Left ventricle myocardium inferior (tissue), 1 donor: Measurements from ENCODE around the gene WNK1. TPM values are rescaled to one million over a fixed set of nuclear protein-coding genes. Genes with fewer than 3 reads are reported as not detected.

ENCODE experiments used
- DNase-seq: peaks from one replicate; pipeline ENCODE4 v3.0.0-alpha.2; 2020
- H3K27ac ChIP-seq: fragments of 200-600 bp; replicated peaks from 2 replicates; pipeline ENCODE4 v1.8.0; 2021
- H3K27me3 ChIP-seq: fragments of 200-600 bp; 2 replicates; pipeline ENCODE4 v1.8.0; 2021; ENCODE audit warnings: low read depth
- H3K36me3 ChIP-seq: fragments of 200-600 bp; 2 replicates; pipeline ENCODE4 v1.8.0; 2021
- H3K4me1 ChIP-seq: fragments of 200-600 bp; 2 replicates; pipeline ENCODE4 v1.8.0; 2021
- H3K4me3 ChIP-seq: fragments of 200-600 bp; 2 replicates; pipeline ENCODE4 v1.8.0; 2021; ENCODE audit warnings: mild to moderate bottlenecking, moderate library complexity
- H3K9me3 ChIP-seq: fragments of 200-600 bp; replicated peaks from 2 replicates; pipeline ENCODE4 v1.8.0; 2021
- CTCF ChIP-seq: fragments of 200-600 bp; IDR thresholded peaks from 2 replicates; pipeline ENCODE4 v1.8.0; 2021; ENCODE audit warnings: antibody characterized with exemption, mild to moderate bottlenecking, borderline replicate concordance
- intact Hi-C: fragments of 100-400 bp; cut with micrococcal nuclease; formaldehyde crosslinking; loops from one replicate; pipeline ENCODE4 v1.11.0; 2022
- total RNA-seq: library from RNA; stranded (reverse); fragmentation: NEBNext Ultra II Directional; extraction: Animal tissue kit (Norgen Biotek cat#: 25700); gene quantifications from one replicate; pipeline ENCODE4 v1.2.1, GENCODE V29; 2021
- donor health status: DM: no; HTN: yes; CAD: no; lungs with severe emphysema.

Gene WNK1
- total RNA-seq, 1 donor from 2014 or later, result 289 TPM

GRCh38 chr12:753611-754472, 1.5 kb downstream of the WNK1 start:
- Histone ChIP-seq H3K27me3 (no peaks in the 10 kb centered on the region), H3K9me3 (no peaks in the 10 kb centered on the region), H3K4me3 (peak overlapping the region; percentile 92), H3K27ac (peak overlapping the region; percentile 99), H3K4me1 (peaks cover 85% of the 10 kb centered on the region), H3K36me3 (no peaks in the 10 kb centered on the region)
- TF ChIP-seq CTCF, result peak; percentile 29
- peak; percentile 50 for DNase-seq
- intact Hi-C loops, result loop anchor here (5.0 to 10.0 kb wide), 2 partner anchors 58 to 109 kb away; no protein-coding TSS in a partner anchor

DNA sequence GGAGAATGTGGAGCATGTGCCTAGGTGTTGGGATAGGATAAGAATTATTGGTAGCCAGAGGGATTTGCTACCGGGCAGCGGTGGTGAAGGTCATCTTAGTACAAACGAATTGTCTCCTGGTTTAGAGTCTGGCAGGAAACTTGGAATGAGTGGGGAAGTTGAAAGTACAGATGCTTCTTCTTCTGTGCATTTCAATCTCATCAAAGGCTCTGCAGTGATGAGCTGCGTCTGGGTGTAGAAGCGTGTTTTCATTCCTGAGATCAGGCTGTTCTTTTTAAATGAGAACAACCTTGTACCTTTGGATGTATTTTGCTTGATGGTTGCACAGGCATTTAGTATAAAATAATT, 2.1 kb downstream of the WNK1 start:
- intact Hi-C loops, result loop anchor here (5.0 to 10.0 kb wide), 2 partner anchors 58 to 110 kb away; no protein-coding TSS in a partner anchor
- no peak for DNase-seq
- H3K4me1 ChIP-seq, result peaks cover 91% of the 10 kb centered on the region

DNA sequence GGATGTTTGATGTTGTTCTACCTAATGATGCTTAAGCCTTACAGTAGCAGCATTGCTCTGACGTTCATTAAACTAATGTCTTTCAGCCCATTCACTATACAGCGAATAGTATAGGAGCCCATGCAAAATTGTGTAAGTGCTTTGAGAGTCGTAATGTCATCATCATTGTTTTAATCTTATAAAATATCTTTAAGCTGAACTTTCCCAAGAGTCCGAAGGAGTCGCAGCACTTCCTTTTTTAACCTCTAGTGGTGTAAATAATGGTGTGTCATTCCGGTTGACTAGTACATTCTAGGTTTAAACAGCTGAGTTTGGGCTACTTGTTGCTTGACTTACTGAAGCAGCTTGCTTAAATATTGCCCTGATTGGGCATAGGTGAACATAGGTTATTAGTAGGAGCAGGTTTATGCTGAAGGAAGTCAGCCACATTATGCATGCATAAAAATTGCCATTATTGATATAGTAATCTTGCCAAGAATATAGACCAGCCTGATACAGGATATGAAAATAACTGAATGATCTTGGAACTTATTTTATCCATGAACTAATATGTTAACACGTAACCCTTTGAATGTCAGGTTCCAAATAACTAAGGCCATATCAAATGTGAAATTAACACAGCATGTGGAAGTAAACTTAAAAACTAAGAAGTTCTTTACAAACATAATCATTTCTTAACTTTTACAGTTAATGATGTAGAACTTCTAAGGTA, 2.6 kb downstream of the WNK1 start:
- Histone ChIP-seq H3K27ac (peak overlapping the region; percentile 99), H3K27me3 (no peaks in the 10 kb centered on the region), H3K4me3 (peak overlapping the region; percentile 92), H3K9me3 (no peaks in the 10 kb centered on the region), H3K36me3 (no peaks in the 10 kb centered on the region), H3K4me1 (peaks cover 91% of the 10 kb centered on the region)
- peak; percentile 65 for TF ChIP-seq CTCF
- intact Hi-C loops, result loop anchor here (5.0 to 10.0 kb wide), 3 partner anchors 57 to 178 kb away; no protein-coding TSS in a partner anchor
- no peak for DNase-seq

More for the DNA sequence above, 2.1 kb downstream of the WNK1 start:
- H3K4me3 ChIP-seq, result peak overlapping the region; percentile 92
- no peaks in the 10 kb centered on the region for H3K27me3 ChIP-seq
- no peaks in the 10 kb centered on the region for H3K9me3 ChIP-seq
- no peak for TF ChIP-seq CTCF
- peak overlapping the region; percentile 99 for H3K27ac ChIP-seq
- no peaks in the 10 kb centered on the region for H3K36me3 ChIP-seq

GRCh38 chr12:759628-760027, 7.2 kb downstream of the WNK1 start:
- DNase-seq, result no peak
- intact Hi-C loops, result loop anchor here (5.0 to 10.0 kb wide), 2 partner anchors 115 to 182 kb away; no protein-coding TSS in a partner anchor
- no peak for TF ChIP-seq CTCF
- H3K27ac ChIP-seq, result peak overlapping the region; percentile 21
- H3K9me3 ChIP-seq, result no peaks in the 10 kb centered on the region
- peaks cover 9% of the 10 kb centered on the region for H3K36me3 ChIP-seq
- H3K4me3 ChIP-seq, result no peak overlapping the region
- no peaks in the 10 kb centered on the region for H3K27me3 ChIP-seq
- H3K4me1 ChIP-seq, result peaks cover 98% of the 10 kb centered on the region

DNA sequence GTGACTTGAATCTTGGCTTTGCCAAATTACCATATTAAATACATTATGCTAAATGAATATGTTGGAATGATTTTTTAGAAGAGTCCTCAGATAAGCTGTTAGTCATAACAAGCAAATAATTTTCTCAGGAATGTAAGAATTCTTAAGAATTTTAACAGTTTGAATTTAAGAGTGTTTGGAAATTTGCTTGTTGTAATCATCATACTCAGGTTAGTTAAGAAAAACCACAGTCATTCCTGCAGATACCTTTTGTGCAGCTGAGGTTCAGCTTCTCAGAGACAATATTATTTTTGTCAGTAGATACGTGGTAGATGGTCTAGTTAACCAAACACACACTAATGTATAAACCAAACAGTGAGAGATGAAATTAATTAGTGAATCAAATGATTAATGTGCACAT, 8.9 kb downstream of the WNK1 start:
- no peak overlapping the region for H3K27ac ChIP-seq
- H3K4me3 ChIP-seq, result no peak overlapping the region
- H3K4me1 ChIP-seq, result peaks cover 99% of the 10 kb centered on the region
- no peaks in the 10 kb centered on the region for H3K27me3 ChIP-seq
- no peaks in the 10 kb centered on the region for H3K9me3 ChIP-seq
- H3K36me3 ChIP-seq, result peaks cover 9% of the 10 kb centered on the region
- TF ChIP-seq CTCF, result no peak
- DNase-seq, result no peak
- intact Hi-C loops, result no loop called here
